ENCODE results near the gene AQR.

AQR gene

GRCh38 chr15:34851007-34851406 is 118.5 kb downstream of the AQR start:
- peaks cover 14% of the 10 kb centered on the region for H3K36me3 ChIP-seq (ENCODE audit: control insufficient read depth, insufficient read depth, low read length)
- no peak overlapping the region for H3K4me3 ChIP-seq (ENCODE audit: low read depth, low read length)
- H3K4me1 ChIP-seq (ENCODE audit: control insufficient read depth, insufficient read depth, low read length): no peaks in the 10 kb centered on the region
- no peak overlapping the region for H3K27ac ChIP-seq (ENCODE audit: low read depth, low read length)
- H3K9me3 ChIP-seq (ENCODE audit: control insufficient read depth, insufficient read depth, low read depth, low read length): no peaks in the 10 kb centered on the region
- H3K27me3 ChIP-seq (ENCODE audit: control insufficient read depth, insufficient read depth, low read length): no peaks in the 10 kb centered on the region
- no peak overlapping the region for H3K9ac ChIP-seq (ENCODE audit: low read length)

DNA sequence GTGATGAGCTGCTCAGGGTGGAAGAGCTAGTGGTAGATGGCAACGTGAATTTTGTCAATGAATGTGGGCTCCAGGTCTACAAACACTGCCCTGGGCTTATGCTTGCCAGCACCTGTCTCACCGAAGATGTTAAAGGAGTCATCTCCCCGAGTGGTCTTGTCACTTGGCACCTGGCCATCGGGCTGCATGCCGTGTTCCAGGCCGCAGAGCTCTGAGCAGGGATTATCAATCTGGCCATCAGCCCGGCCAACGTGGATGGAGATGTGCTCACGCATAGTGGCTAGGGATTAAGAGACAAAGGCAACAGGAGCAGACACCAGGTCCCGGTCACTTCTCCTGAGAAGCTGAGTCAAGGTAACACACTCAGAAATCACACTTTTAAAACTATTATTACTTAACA is 119.4 kb downstream of the AQR start:
- no peaks in the 10 kb centered on the region for H3K27me3 ChIP-seq (ENCODE audit: control insufficient read depth, insufficient read depth, low read length)
- peaks cover 5% of the 10 kb centered on the region for H3K36me3 ChIP-seq (ENCODE audit: control insufficient read depth, insufficient read depth, low read length)
- H3K4me1 ChIP-seq (ENCODE audit: control insufficient read depth, insufficient read depth, low read length): no peaks in the 10 kb centered on the region
- H3K9ac ChIP-seq (ENCODE audit: low read length): no peak overlapping the region
- H3K9me3 ChIP-seq (ENCODE audit: control insufficient read depth, insufficient read depth, low read depth, low read length): no peaks in the 10 kb centered on the region
- no peak overlapping the region for H3K4me3 ChIP-seq (ENCODE audit: low read depth, low read length)
- H3K27ac ChIP-seq (ENCODE audit: low read depth, low read length): no peak overlapping the region

DNA sequence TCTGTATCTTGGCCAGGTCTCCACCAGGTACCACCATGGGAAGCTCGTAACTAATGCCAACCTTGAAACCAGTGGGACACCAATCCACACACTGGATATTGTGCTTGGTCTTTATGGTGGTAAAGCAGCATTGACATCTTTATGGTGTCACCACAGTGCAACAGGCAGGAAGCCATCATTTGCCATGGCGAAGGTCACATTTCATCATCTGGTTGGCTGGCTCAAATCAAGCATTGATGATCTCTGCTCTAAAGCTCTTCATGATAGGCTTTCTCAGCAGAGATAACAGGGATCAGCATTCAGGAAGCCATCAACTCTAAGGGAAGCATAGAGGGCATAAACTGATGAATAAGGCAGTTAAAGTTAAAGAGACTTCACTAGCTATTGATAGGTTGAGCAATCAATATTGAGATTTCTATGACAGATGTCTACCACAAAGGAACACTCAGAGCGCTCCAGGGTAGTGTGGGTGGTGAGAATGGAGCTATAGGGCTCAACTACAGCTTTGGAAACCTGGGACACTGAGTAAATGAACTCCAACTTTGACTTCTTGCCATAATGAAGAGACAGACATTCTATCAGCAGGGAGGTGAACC is 120.1 kb downstream of the AQR start:
- Histone ChIP-seq H3K4me3 (ENCODE audit: low read depth, low read length) (no peak overlapping the region), H3K9me3 (ENCODE audit: control insufficient read depth, insufficient read depth, low read depth, low read length) (no peaks in the 10 kb centered on the region), H3K27ac (ENCODE audit: low read depth, low read length) (no peak overlapping the region), H3K27me3 (ENCODE audit: control insufficient read depth, insufficient read depth, low read length) (no peaks in the 10 kb centered on the region), H3K4me1 (ENCODE audit: control insufficient read depth, insufficient read depth, low read length) (no peaks in the 10 kb centered on the region), H3K36me3 (ENCODE audit: control insufficient read depth, insufficient read depth, low read length) (no peaks in the 10 kb centered on the region), H3K9ac (ENCODE audit: low read length) (no peak overlapping the region)

DNA sequence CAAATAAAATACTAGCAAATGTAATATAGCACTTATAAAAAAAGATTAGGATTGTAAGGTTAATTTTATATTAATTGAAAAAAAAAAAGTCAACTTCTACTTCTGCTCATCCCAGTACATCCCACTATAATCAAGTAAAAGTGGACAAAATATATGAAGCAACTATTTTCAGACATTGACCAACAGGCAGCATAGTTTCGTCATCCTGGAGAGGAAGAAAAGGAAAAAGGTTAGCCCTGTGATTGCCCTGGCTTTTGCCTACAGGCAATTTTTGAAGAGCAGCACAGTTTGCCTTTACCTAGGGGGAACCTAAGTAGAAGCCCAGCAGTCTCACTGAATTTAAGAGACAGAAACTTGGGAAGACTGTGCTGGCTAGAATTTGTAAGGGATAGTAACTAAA is 121.9 kb downstream of the AQR start:
- no peak overlapping the region for H3K27ac ChIP-seq (ENCODE audit: low read depth, low read length)
- H3K4me1 ChIP-seq (ENCODE audit: control insufficient read depth, insufficient read depth, low read length): no peaks in the 10 kb centered on the region
- no peaks in the 10 kb centered on the region for H3K36me3 ChIP-seq (ENCODE audit: control insufficient read depth, insufficient read depth, low read length)
- H3K27me3 ChIP-seq (ENCODE audit: control insufficient read depth, insufficient read depth, low read length): no peaks in the 10 kb centered on the region
- H3K4me3 ChIP-seq (ENCODE audit: low read depth, low read length): no peak overlapping the region
- H3K9ac ChIP-seq (ENCODE audit: low read length): no peak overlapping the region
- no peaks in the 10 kb centered on the region for H3K9me3 ChIP-seq (ENCODE audit: control insufficient read depth, insufficient read depth, low read depth, low read length)

- H3K4me1 ChIP-seq (ENCODE audit: control insufficient read depth, insufficient read depth, low read length): no peaks in the 10 kb centered on the region
- no peak overlapping the region for H3K9ac ChIP-seq (ENCODE audit: low read length)
- H3K4me3 ChIP-seq (ENCODE audit: low read depth, low read length): no peak overlapping the region
- no peaks in the 10 kb centered on the region for H3K27me3 ChIP-seq (ENCODE audit: control insufficient read depth, insufficient read depth, low read length)
- no peaks in the 10 kb centered on the region for H3K36me3 ChIP-seq (ENCODE audit: control insufficient read depth, insufficient read depth, low read length)
- H3K9me3 ChIP-seq (ENCODE audit: control insufficient read depth, insufficient read depth, low read depth, low read length): no peaks in the 10 kb centered on the region
- H3K27ac ChIP-seq (ENCODE audit: low read depth, low read length): no peak overlapping the region
Measured at GRCh38 chr15:34841262-34841725, 128.2 kb downstream of the AQR start.

DNA sequence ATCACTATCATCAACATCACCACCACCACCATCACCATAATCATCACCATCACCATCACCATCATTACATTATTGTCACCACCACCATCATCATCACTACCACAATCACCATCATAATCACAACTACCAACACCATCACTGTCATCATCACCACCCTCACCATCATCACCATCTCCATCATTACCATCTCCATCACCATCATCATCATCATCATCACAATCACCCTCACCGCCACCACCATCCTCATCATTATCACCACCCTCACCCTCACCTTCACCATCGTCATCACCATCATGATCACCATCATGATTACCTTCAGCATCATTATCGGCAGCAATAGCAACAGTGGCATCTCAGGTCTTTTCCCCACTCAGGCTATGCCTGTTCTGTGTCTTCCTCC is 131.3 kb downstream of the AQR start:
- Histone ChIP-seq H3K9me3 (ENCODE audit: control insufficient read depth, insufficient read depth, low read depth, low read length) (no peaks in the 10 kb centered on the region), H3K27ac (ENCODE audit: low read depth, low read length) (no peak overlapping the region), H3K27me3 (ENCODE audit: control insufficient read depth, insufficient read depth, low read length) (no peaks in the 10 kb centered on the region), H3K36me3 (ENCODE audit: control insufficient read depth, insufficient read depth, low read length) (no peaks in the 10 kb centered on the region), H3K9ac (ENCODE audit: low read length) (no peak overlapping the region), H3K4me1 (ENCODE audit: control insufficient read depth, insufficient read depth, low read length) (no peaks in the 10 kb centered on the region), H3K4me3 (ENCODE audit: low read depth, low read length) (no peak overlapping the region)

DNA sequence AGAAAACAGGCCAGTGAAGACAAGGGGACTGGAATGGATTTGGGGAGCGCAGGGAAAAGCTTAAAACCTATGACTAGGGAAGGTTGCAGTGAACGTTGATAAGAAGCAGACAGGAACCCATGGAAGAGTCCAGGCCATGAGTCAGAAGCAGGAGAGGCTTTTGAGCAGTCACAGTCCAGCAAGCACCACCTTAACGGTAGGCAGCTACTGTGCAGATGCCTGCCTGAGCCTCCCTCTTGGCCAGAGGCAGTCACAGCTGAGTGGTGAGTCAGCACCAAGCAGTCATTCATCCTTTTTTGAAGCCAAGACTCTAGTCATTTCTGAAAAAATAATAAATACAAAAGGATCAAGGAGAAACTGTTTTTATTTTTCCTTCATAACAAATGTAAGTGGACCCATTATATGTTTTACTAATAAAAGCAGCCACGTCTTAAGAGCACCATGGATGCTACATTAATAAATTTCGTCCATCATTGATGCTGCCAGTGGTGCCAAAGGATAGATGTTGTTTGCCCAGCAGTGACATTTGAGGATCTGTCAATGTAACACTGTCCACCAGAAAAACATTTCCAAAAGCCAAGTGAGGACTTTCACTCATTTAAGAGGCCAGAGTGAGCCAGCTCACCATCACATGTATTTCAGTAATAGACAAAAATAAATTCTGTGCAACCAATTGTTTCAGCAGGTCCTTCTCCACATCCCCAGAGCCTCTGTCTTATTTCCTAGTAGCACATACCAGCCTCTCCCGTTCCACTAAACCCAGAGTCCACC is 132.1 kb downstream of the AQR start:
- Histone ChIP-seq H3K36me3 (ENCODE audit: control insufficient read depth, insufficient read depth, low read length) (no peaks in the 10 kb centered on the region), H3K27ac (ENCODE audit: low read depth, low read length) (no peak overlapping the region), H3K9me3 (ENCODE audit: control insufficient read depth, insufficient read depth, low read depth, low read length) (no peaks in the 10 kb centered on the region), H3K4me3 (ENCODE audit: low read depth, low read length) (no peak overlapping the region), H3K27me3 (ENCODE audit: control insufficient read depth, insufficient read depth, low read length) (no peaks in the 10 kb centered on the region), H3K4me1 (ENCODE audit: control insufficient read depth, insufficient read depth, low read length) (no peaks in the 10 kb centered on the region), H3K9ac (ENCODE audit: low read length) (no peak overlapping the region)

- Histone ChIP-seq H3K36me3 (ENCODE audit: control insufficient read depth, insufficient read depth, low read length) (no peaks in the 10 kb centered on the region), H3K4me1 (ENCODE audit: control insufficient read depth, insufficient read depth, low read length) (no peaks in the 10 kb centered on the region), H3K27ac (ENCODE audit: low read depth, low read length) (no peak overlapping the region), H3K27me3 (ENCODE audit: control insufficient read depth, insufficient read depth, low read length) (no peaks in the 10 kb centered on the region), H3K9me3 (ENCODE audit: control insufficient read depth, insufficient read depth, low read depth, low read length) (no peaks in the 10 kb centered on the region), H3K4me3 (ENCODE audit: low read depth, low read length) (no peak overlapping the region), H3K9ac (ENCODE audit: low read length) (no peak overlapping the region)
Measured at GRCh38 chr15:34828145-34828911, 141.2 kb downstream of the AQR start.

DNA sequence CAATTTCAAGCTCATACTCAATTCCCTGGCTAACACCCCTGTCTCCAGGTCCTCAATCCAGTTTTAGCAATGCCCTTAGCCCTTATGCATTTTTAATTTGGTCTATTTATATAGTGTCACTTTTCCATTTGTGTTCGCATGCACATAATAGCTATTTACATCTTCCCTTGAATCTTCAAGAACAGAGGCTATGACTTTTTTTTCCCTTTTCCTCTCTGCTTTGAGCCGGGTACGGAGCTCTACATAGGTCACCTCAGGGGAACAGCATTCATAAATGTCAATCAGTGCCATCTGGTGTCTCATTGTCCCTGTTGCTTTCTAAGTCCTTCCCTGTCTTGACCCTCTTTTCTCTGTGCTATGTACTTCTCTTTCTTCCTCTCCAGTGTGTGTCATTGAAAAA is 147.7 kb downstream of the AQR start:
- no peak overlapping the region for H3K9ac ChIP-seq (ENCODE audit: low read length)

GRCh38 chr15:34820110-34820509 is 149.4 kb downstream of the AQR start:
- Histone ChIP-seq H3K27ac (ENCODE audit: low read depth, low read length) (no peak overlapping the region), H3K4me3 (ENCODE audit: low read depth, low read length) (no peak overlapping the region), H3K27me3 (ENCODE audit: control insufficient read depth, insufficient read depth, low read length) (no peaks in the 10 kb centered on the region)

More for the DNA sequence above, 147.7 kb downstream of the AQR start:
- Histone ChIP-seq H3K4me3 (ENCODE audit: low read depth, low read length) (no peak overlapping the region), H3K27me3 (ENCODE audit: control insufficient read depth, insufficient read depth, low read length) (no peaks in the 10 kb centered on the region), H3K36me3 (ENCODE audit: control insufficient read depth, insufficient read depth, low read length) (no peaks in the 10 kb centered on the region), H3K9me3 (ENCODE audit: control insufficient read depth, insufficient read depth, low read depth, low read length) (no peaks in the 10 kb centered on the region), H3K27ac (ENCODE audit: low read depth, low read length) (no peak overlapping the region), H3K4me1 (ENCODE audit: control insufficient read depth, insufficient read depth, low read length) (no peaks in the 10 kb centered on the region)

GRCh38 chr15:34818526-34818925 is 151.0 kb downstream of the AQR start:
- H3K9ac ChIP-seq (ENCODE audit: low read length): no peak overlapping the region
- no peaks in the 10 kb centered on the region for H3K9me3 ChIP-seq (ENCODE audit: control insufficient read depth, insufficient read depth, low read depth, low read length)
- H3K4me1 ChIP-seq (ENCODE audit: control insufficient read depth, insufficient read depth, low read length): no peaks in the 10 kb centered on the region
- no peaks in the 10 kb centered on the region for H3K27me3 ChIP-seq (ENCODE audit: control insufficient read depth, insufficient read depth, low read length)
- no peak overlapping the region for H3K4me3 ChIP-seq (ENCODE audit: low read depth, low read length)
- H3K27ac ChIP-seq (ENCODE audit: low read depth, low read length): no peak overlapping the region
- no peaks in the 10 kb centered on the region for H3K36me3 ChIP-seq (ENCODE audit: control insufficient read depth, insufficient read depth, low read length)

More at GRCh38 chr15:34820110-34820509, 149.4 kb downstream of the AQR start:
- Histone ChIP-seq H3K4me1 (ENCODE audit: control insufficient read depth, insufficient read depth, low read length) (no peaks in the 10 kb centered on the region), H3K9ac (ENCODE audit: low read length) (no peak overlapping the region), H3K36me3 (ENCODE audit: control insufficient read depth, insufficient read depth, low read length) (no peaks in the 10 kb centered on the region), H3K9me3 (ENCODE audit: control insufficient read depth, insufficient read depth, low read depth, low read length) (no peaks in the 10 kb centered on the region)
